Measurements from ENCODE around the gene RDH8.

The RDH8 gene

DNA sequence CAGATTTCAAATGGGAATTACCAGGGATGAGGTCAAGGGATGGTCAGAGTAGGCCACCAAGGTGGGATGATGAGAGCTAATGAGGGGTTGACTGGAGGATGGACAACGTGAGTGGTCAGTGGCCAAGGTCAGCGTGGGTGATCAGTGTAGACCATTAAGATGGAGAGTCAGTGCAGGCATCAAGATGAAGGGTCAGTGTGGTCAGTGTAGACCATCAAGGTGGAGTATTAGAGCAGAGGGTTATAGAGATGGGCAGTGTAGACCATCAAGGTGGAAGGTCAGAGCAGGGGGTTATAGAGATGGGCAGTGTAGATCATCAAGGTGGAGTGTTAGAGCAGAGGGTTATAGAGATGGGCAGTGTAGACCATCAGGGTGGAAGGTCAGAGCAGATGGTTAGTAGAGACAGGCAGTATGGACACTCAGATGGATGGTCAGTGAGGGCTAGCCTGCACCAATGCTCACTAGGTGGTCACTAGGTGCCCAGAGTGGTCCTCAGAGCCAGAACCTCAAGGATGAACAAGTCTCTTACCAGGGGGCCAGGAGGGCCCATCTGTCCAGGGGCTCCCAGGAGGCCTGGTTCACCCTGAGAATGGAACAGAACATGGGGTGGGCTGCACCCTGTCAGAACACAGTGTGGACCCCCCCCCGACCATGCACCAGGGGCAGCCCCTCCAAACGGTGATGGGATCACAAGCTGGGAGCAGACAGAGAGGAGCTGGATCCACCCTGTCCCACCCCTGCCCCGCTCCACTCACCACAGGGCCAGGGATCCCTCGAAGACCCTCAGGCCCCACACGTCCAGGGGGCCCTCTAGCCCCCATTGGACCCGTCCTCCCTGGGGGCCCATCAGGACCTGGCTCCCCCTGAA, 44.2 kb upstream of the RDH8 start:
- H3K79me1 ChIP-seq (replicated peaks; ENCODE audit: low read length, poor library complexity, severe bottlenecking) = no peaks in the 10 kb centered on the region
- H3K18ac ChIP-seq (ENCODE audit: low read depth in 1 of 2, low read length in 2 of 2) = no peak overlapping the region
- 72% methylated on average over 8 of the region's 8 CpGs for WGBS
- no peak overlapping the region for H2BK15ac ChIP-seq (ENCODE audit: low read depth, poor library complexity, severe bottlenecking)
- H3K27me3 ChIP-seq (ENCODE audit: control insufficient read depth in 1 of 2, insufficient read depth in 1 of 2, low read length in 2 of 2) = peaks cover 0 to 30% of the 10 kb centered on the region in 2 experiments
- H3K9ac ChIP-seq (ENCODE audit: low read length) = no peak overlapping the region
- H3K23ac ChIP-seq (ENCODE audit: low read length in 2 of 2) = no peak overlapping the region
- no peak overlapping the region for H4K91ac ChIP-seq (ENCODE audit: low read length)
- no peaks in the 10 kb centered on the region for H3K9me3 ChIP-seq (ENCODE audit: control insufficient read depth, low read length)
- peak overlapping the region in 1 of 2 experiments; percentile 41 for H3K14ac ChIP-seq (ENCODE audit: low read length in 2 of 2)
- no peak overlapping the region for H2BK5ac ChIP-seq (ENCODE audit: low read depth, low read length, poor library complexity, severe bottlenecking)
- H4K8ac ChIP-seq (ENCODE audit: low read length) = no peak overlapping the region
- H3K4ac ChIP-seq (ENCODE audit: low read depth in 1 of 2, low read length in 2 of 2) = no peak overlapping the region
- H3K27ac ChIP-seq (ENCODE audit: low read length, poor library complexity, severe bottlenecking) = no peak overlapping the region
- no peak for DNase-seq
- H2AK5ac ChIP-seq (ENCODE audit: low read length, severe bottlenecking) = no peak overlapping the region
- H3K4me2 ChIP-seq (ENCODE audit: low read length, poor library complexity, severe bottlenecking) = no peak overlapping the region
- H2BK120ac ChIP-seq (ENCODE audit: low read depth, low read length) = no peak overlapping the region
- H2BK12ac ChIP-seq (ENCODE audit: low read length in 2 of 2) = no peak overlapping the region
- no peak overlapping the region for H3K4me3 ChIP-seq (ENCODE audit: insufficient read depth in 1 of 2, low read depth in 1 of 2, low read length in 2 of 2)
- H3K36me3 ChIP-seq (ENCODE audit: control insufficient read depth in 1 of 2, insufficient read depth in 2 of 2, low read depth in 1 of 2, low read length in 2 of 2) = peaks cover 0 to 53% of the 10 kb centered on the region in 2 experiments
- H3K4me1 ChIP-seq (ENCODE audit: control insufficient read depth, insufficient read depth, low read depth, low read length) = peaks cover 2% of the 10 kb centered on the region
- no peak overlapping the region for H2AFZ ChIP-seq (ENCODE audit: low read depth, low read length)

DNA sequence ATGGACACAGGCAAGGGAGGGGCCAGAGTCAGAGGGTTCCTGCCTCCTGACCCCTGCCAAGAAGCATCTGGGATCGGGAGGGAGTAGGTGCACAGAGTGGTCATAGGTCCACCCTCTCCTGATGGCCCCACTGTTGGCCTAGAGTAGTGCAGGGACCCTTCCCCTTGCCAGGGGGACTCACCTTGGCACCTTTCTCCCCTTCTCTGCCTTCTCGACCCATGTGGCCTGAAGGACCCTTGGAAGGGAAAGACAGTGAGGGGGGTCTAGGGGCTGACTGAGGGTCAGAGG, 43.7 kb upstream of the RDH8 start:
- Histone ChIP-seq H2AFZ (ENCODE audit: low read depth, low read length) (no peak overlapping the region), H3K36me3 (ENCODE audit: control insufficient read depth in 1 of 2, insufficient read depth in 2 of 2, low read depth in 1 of 2, low read length in 2 of 2) (peaks cover 0 to 54% of the 10 kb centered on the region in 2 experiments), H4K8ac (ENCODE audit: low read length) (no peak overlapping the region), H2AK5ac (ENCODE audit: low read length, severe bottlenecking) (no peak overlapping the region), H3K27me3 (ENCODE audit: control insufficient read depth in 1 of 2, insufficient read depth in 1 of 2, low read length in 2 of 2) (peaks cover 0 to 30% of the 10 kb centered on the region in 2 experiments), H2BK15ac (ENCODE audit: low read depth, poor library complexity, severe bottlenecking) (no peak overlapping the region), H2BK12ac (ENCODE audit: low read length in 2 of 2) (no peak overlapping the region), H2BK120ac (ENCODE audit: low read depth, low read length) (no peak overlapping the region), H3K4ac (ENCODE audit: low read depth in 1 of 2, low read length in 2 of 2) (no peak overlapping the region), H3K4me1 (ENCODE audit: control insufficient read depth, insufficient read depth, low read depth, low read length) (peaks cover 2% of the 10 kb centered on the region), H3K9ac (ENCODE audit: low read length) (no peak overlapping the region), H3K4me2 (ENCODE audit: low read length, poor library complexity, severe bottlenecking) (no peak overlapping the region), H2BK5ac (ENCODE audit: low read depth, low read length, poor library complexity, severe bottlenecking) (no peak overlapping the region), H3K14ac (ENCODE audit: low read length in 2 of 2) (no peak overlapping the region), H3K18ac (ENCODE audit: low read depth in 1 of 2, low read length in 2 of 2) (no peak overlapping the region), H3K27ac (ENCODE audit: low read length, poor library complexity, severe bottlenecking) (no peak overlapping the region), H3K79me1 (replicated peaks; ENCODE audit: low read length, poor library complexity, severe bottlenecking) (no peaks in the 10 kb centered on the region), H3K23ac (ENCODE audit: low read length in 2 of 2) (no peak overlapping the region), H4K91ac (ENCODE audit: low read length) (no peak overlapping the region), H3K9me3 (ENCODE audit: control insufficient read depth, low read length) (no peaks in the 10 kb centered on the region), H3K4me3 (ENCODE audit: insufficient read depth in 1 of 2, low read depth in 1 of 2, low read length in 2 of 2) (no peak overlapping the region)
- 97% methylated on average over 2 of the region's 2 CpGs for WGBS
- no peak for DNase-seq

GRCh38 chr19:9970481-9970880, 42.8 kb upstream of the RDH8 start:
- Histone ChIP-seq H4K91ac (ENCODE audit: low read length) (no peak overlapping the region), H3K18ac (ENCODE audit: low read depth in 1 of 2, low read length in 2 of 2) (no peak overlapping the region), H2AFZ (ENCODE audit: low read depth, low read length) (no peak overlapping the region), H3K23ac (ENCODE audit: low read length in 2 of 2) (no peak overlapping the region), H4K8ac (ENCODE audit: low read length) (no peak overlapping the region), H3K27me3 (ENCODE audit: control insufficient read depth in 1 of 2, insufficient read depth in 1 of 2, low read length in 2 of 2) (peaks cover 0 to 30% of the 10 kb centered on the region in 2 experiments), H2BK15ac (ENCODE audit: low read depth, poor library complexity, severe bottlenecking) (no peak overlapping the region), H3K14ac (ENCODE audit: low read length in 2 of 2) (no peak overlapping the region), H3K9me3 (ENCODE audit: control insufficient read depth, low read length) (no peaks in the 10 kb centered on the region), H3K79me1 (replicated peaks; ENCODE audit: low read length, poor library complexity, severe bottlenecking) (no peaks in the 10 kb centered on the region), H2BK5ac (ENCODE audit: low read depth, low read length, poor library complexity, severe bottlenecking) (no peak overlapping the region), H3K4me1 (ENCODE audit: control insufficient read depth, insufficient read depth, low read depth, low read length) (peaks cover 2% of the 10 kb centered on the region), H3K27ac (ENCODE audit: low read length, poor library complexity, severe bottlenecking) (no peak overlapping the region), H3K36me3 (ENCODE audit: control insufficient read depth in 1 of 2, insufficient read depth in 2 of 2, low read depth in 1 of 2, low read length in 2 of 2) (peaks cover 0 to 57% of the 10 kb centered on the region in 2 experiments), H2AK5ac (ENCODE audit: low read length, severe bottlenecking) (no peak overlapping the region), H2BK120ac (ENCODE audit: low read depth, low read length) (no peak overlapping the region), H2BK12ac (ENCODE audit: low read length in 2 of 2) (no peak overlapping the region), H3K9ac (ENCODE audit: low read length) (no peak overlapping the region), H3K4me3 (ENCODE audit: insufficient read depth in 1 of 2, low read depth in 1 of 2, low read length in 2 of 2) (no peak overlapping the region), H3K4me2 (ENCODE audit: low read length, poor library complexity, severe bottlenecking) (no peak overlapping the region), H3K4ac (ENCODE audit: low read depth in 1 of 2, low read length in 2 of 2) (no peak overlapping the region)
- no peak for DNase-seq
- 85% methylated on average over 8 of the region's 8 CpGs for WGBS

DNA sequence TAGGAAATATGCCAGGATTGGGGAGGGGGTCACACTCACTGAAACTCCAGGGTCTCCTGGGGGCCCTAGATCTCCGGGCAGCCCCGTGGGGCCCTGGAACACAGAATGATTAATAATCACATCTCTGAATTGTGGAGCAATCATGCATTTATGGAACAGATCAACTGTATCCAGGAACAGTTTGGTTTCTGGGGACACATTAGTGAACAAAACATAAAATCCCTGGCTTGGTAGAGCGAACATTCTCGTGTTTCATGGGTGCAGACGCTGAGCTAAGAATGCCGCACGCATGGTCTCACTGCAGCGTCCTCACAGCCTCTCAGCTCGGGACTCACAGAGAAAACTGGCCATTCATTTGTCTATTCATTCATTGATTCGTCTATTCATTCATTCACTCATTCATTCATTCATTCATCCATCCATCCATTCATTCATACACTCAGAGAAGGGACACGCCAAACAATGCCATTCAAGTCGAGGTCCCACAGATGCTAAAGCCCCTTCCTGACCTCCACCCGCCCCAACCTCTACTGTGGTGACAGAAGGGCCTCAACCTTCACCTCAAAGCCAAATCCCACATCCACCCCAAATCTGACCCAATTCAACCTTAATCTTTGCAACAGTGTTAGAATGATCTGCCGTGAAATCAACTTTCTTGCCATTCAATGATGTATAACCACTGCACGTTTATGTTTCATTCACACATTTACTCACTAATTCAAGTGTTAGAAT, 42.0 kb upstream of the RDH8 start:
- H3K79me1 ChIP-seq (replicated peaks; ENCODE audit: low read length, poor library complexity, severe bottlenecking) = no peaks in the 10 kb centered on the region
- peaks cover 1% of the 10 kb centered on the region for H3K4me1 ChIP-seq (ENCODE audit: control insufficient read depth, insufficient read depth, low read depth, low read length)
- H3K4me2 ChIP-seq (ENCODE audit: low read length, poor library complexity, severe bottlenecking) = no peak overlapping the region
- 86% methylated on average over 15 of the region's 15 CpGs for WGBS
- no peak overlapping the region for H2AFZ ChIP-seq (ENCODE audit: low read depth, low read length)
- no peak for DNase-seq
- no peak overlapping the region for H3K18ac ChIP-seq (ENCODE audit: low read depth in 1 of 2, low read length in 2 of 2)
- H3K27ac ChIP-seq (ENCODE audit: low read length, poor library complexity, severe bottlenecking) = no peak overlapping the region
- no peak overlapping the region for H3K4me3 ChIP-seq (ENCODE audit: insufficient read depth in 1 of 2, low read depth in 1 of 2, low read length in 2 of 2)
- H3K9ac ChIP-seq (ENCODE audit: low read length) = no peak overlapping the region
- H2BK12ac ChIP-seq (ENCODE audit: low read length in 2 of 2) = no peak overlapping the region
- no peak overlapping the region for H2BK120ac ChIP-seq (ENCODE audit: low read depth, low read length)
- H3K9me3 ChIP-seq (ENCODE audit: control insufficient read depth, low read length) = no peaks in the 10 kb centered on the region
- no peak overlapping the region for H2BK15ac ChIP-seq (ENCODE audit: low read depth, poor library complexity, severe bottlenecking)
- H4K91ac ChIP-seq (ENCODE audit: low read length) = no peak overlapping the region
- H4K8ac ChIP-seq (ENCODE audit: low read length) = no peak overlapping the region
- no peak overlapping the region for H2BK5ac ChIP-seq (ENCODE audit: low read depth, low read length, poor library complexity, severe bottlenecking)
- peaks cover 0 to 25% of the 10 kb centered on the region in 2 experiments for H3K27me3 ChIP-seq (ENCODE audit: control insufficient read depth in 1 of 2, insufficient read depth in 1 of 2, low read length in 2 of 2)
- H3K23ac ChIP-seq (ENCODE audit: low read length in 2 of 2) = no peak overlapping the region
- no peak overlapping the region for H3K4ac ChIP-seq (ENCODE audit: low read depth in 1 of 2, low read length in 2 of 2)
- H3K36me3 ChIP-seq (ENCODE audit: control insufficient read depth in 1 of 2, insufficient read depth in 2 of 2, low read depth in 1 of 2, low read length in 2 of 2) = peaks cover 0 to 66% of the 10 kb centered on the region in 2 experiments
- no peak overlapping the region for H2AK5ac ChIP-seq (ENCODE audit: low read length, severe bottlenecking)
- H3K14ac ChIP-seq (ENCODE audit: low read length in 2 of 2) = no peak overlapping the region

Measured in mesenchymal stem cell (in vitro differentiated cells and primary cell).